GM12878 (cell line): ENCODE measurements around the gene PTGDR2. TPM values are rescaled to one million over a fixed set of nuclear protein-coding genes. Genes with fewer than 3 reads are reported as not detected.

ENCODE experiments used
- ATAC-seq: fragments of 200-7000 bp; cut with Tn5 transposase; 3 replicates; pipeline ENCODE4 v1.9.1; 2020; ENCODE audit warnings: mild to moderate bottlenecking, moderate library complexity
- BruUV-seq: library from RNA; stranded (reverse); fragments of 400-500 nt; replicated peaks from 2 replicates; lab custom pipeline; 2021; lab: Mats Ljungman, UMichigan
- CTCF ChIA-PET: fragments of 300-600 bp; sonication (Branson Sonifier 250); formaldehyde crosslinking; extraction: SDS; loops from one replicate; lab custom pipeline; 2021; ENCODE audit warnings: inconsistent platforms; lab: Yijun Ruan, JAX
- POLR2A ChIA-PET: fragments of 350-600 bp; formaldehyde crosslinking; extraction: SDS; loops from one replicate; lab custom pipeline; 2021; ENCODE audit warnings: inconsistent platforms; lab: Charles Lee
- RAD21 ChIA-PET: fragments of 300-600 bp; sonication (Branson Sonifier 250); formaldehyde crosslinking; loops from one replicate; lab custom pipeline; 2023; ENCODE audit warnings: antibody characterized with exemption; ENCODE audit not compliant: unreplicated experiment; lab: Charles Lee
- SMC1A ChIA-PET: fragments of 300-600 bp; sonication (Branson Sonifier 250); formaldehyde crosslinking; loops from one replicate; lab custom pipeline; 2023; ENCODE audit not compliant: unreplicated experiment, uncharacterized antibody; lab: Charles Lee
- DNase-seq: peaks from one replicate; pipeline ENCODE4 v3.0.0-alpha.2; 2011; ENCODE audit warnings: low read depth, low spot score
- FAIRE-seq: peaks from 3 replicates; lab custom pipeline; 2011; peaks lifted over from hg19 to GRCh38; lab: Jason Lieb, UNC
- H2AFZ ChIP-seq: 2 replicates; pipeline ENCODE4 v1.6.0; 2011; ENCODE audit warnings: low read depth, low read length, control low read depth; ENCODE audit not compliant: control insufficient read depth
- H3K27ac ChIP-seq: 2 replicates; pipeline ENCODE4 v1.5.1; 2011; ENCODE audit warnings: control low read depth; ENCODE audit not compliant: control insufficient read depth, insufficient read depth
- H3K27me3 ChIP-seq, 2 experiments: replicated peaks in 1 of 2; 2 replicates each; pipeline versions ENCODE4 v1.6.0 to v1.6.1; 2011; ENCODE audit warnings: low read length in 1 of 2; ENCODE audit not compliant: control insufficient read depth in 2 of 2, insufficient read depth in 2 of 2
- H3K36me3 ChIP-seq, 2 experiments: 2 replicates each; pipeline ENCODE4 v1.5.1; 2011; ENCODE audit warnings: low read length in 1 of 2; ENCODE audit not compliant: control insufficient read depth in 2 of 2, insufficient read depth in 2 of 2
- H3K4me1 ChIP-seq: 2 replicates; pipeline ENCODE4 v1.6.1; 2011; ENCODE audit warnings: mild to moderate bottlenecking, low read length, moderate library complexity, mixed read lengths; ENCODE audit not compliant: control insufficient read depth, insufficient read depth
- H3K4me2 ChIP-seq: 2 replicates; pipeline ENCODE4 v1.6.0; 2011; ENCODE audit warnings: control low read depth; ENCODE audit not compliant: control insufficient read depth, insufficient read depth
- H3K4me3 ChIP-seq: fragments of 200-600 bp; sonication (generic); 2 replicates; pipeline ENCODE4 v1.5.1; 2016
- H3K79me2 ChIP-seq: 2 replicates; pipeline ENCODE4 v1.6.0; 2011; ENCODE audit warnings: low read length; ENCODE audit not compliant: control insufficient read depth, insufficient read depth
- H3K9ac ChIP-seq: 2 replicates; pipeline ENCODE4 v1.8.0; 2011; ENCODE audit warnings: low read length, control low read depth, mixed read lengths; ENCODE audit not compliant: control insufficient read depth, insufficient read depth
- H3K9me3 ChIP-seq: replicated peaks from 3 replicates; pipeline ENCODE4 v1.5.1; 2011; ENCODE audit warnings: mild to moderate bottlenecking, low read length; ENCODE audit not compliant: control insufficient read depth, insufficient read depth
- H4K20me1 ChIP-seq: 2 replicates; pipeline ENCODE4 v1.6.0; 2011; ENCODE audit not compliant: control insufficient read depth, insufficient read depth
- CEBPB ChIP-seq, 2 experiments: fragments of 150-350 bp in 1 of 2; IDR thresholded peaks; 2 replicates each; pipeline ENCODE4 v1.6.1; 2012 to 2014; ENCODE audit warnings: low read depth in 2 of 2, low read length in 2 of 2, borderline replicate concordance in 1 of 2, inconsistent platforms in 1 of 2
- CTCF ChIP-seq, 3 experiments: IDR thresholded peaks in 2 of 3; conservative IDR thresholded peaks in 1 of 3; 2 replicates each; pipeline ENCODE4 v1.5.1; 2011; ENCODE audit warnings: low read depth in 3 of 3, low read length in 3 of 3, mild to moderate bottlenecking in 3 of 3, control low read depth in 2 of 3, moderate library complexity in 2 of 3, inconsistent platforms in 1 of 3, mixed read lengths in 1 of 3; ENCODE audit not compliant: control insufficient read depth in 2 of 3, insufficient read depth in 1 of 3; ENCODE audit errors: extremely low read depth in 1 of 3
- EP300 ChIP-seq, 2 experiments: fragments of 150-350 bp in 1 of 2; IDR thresholded peaks; 2 replicates each; pipeline ENCODE4 v1.6.1; 2011 to 2012; ENCODE audit warnings: low read depth in 2 of 2, low read length in 2 of 2, borderline replicate concordance in 1 of 2, improper control_type of control experiment in 1 of 2, inconsistent platforms in 1 of 2; ENCODE audit not compliant: control insufficient read depth in 1 of 2
- HDAC2 ChIP-seq: fragments of 200-600 bp; sonication (generic); IDR thresholded peaks from 2 replicates; pipeline ENCODE4 v1.6.1; 2017
- NR2F1 ChIP-seq: fragments of 450-650 bp; conservative IDR thresholded peaks from 2 replicates; pipeline ENCODE4 v1.6.1; 2017; ENCODE audit warnings: mild to moderate bottlenecking
- PAX8 ChIP-seq: fragments of 450-650 bp; IDR thresholded peaks from 2 replicates; pipeline ENCODE4 v1.6.1; 2017; ENCODE audit warnings: mild to moderate bottlenecking, moderate library complexity
- SMAD5 ChIP-seq: IDR thresholded peaks from 2 replicates; pipeline ENCODE4 v1.6.1; 2016; ENCODE audit warnings: antibody characterized with exemption, low read depth
- SPI1 ChIP-seq: IDR thresholded peaks from 2 replicates; pipeline ENCODE4 v1.6.1; 2011; ENCODE audit warnings: low read depth, mild to moderate bottlenecking, low read length, moderate library complexity, borderline replicate concordance; ENCODE audit not compliant: insufficient read depth
- SREBF2 ChIP-seq: IDR thresholded peaks from 2 replicates; pipeline ENCODE4 v1.6.1; 2012; ENCODE audit warnings: mild to moderate bottlenecking, low read length
- WRNIP1 ChIP-seq: IDR thresholded peaks from 2 replicates; pipeline ENCODE4 v1.6.1; 2011; ENCODE audit warnings: low read depth, low read length, improper control_type of control experiment, borderline replicate concordance
- WGBS: methylation state at CpG from one replicate; pipeline ENCODE4 v1.1.6; 2016; ENCODE audit warnings: low lambda C conversion rate; ENCODE audit not compliant: insufficient replicate concordance, insufficient coverage; ENCODE audit errors: missing lambda C conversion rate; 5-methylcytosine and 5-hydroxymethylcytosine counted together
- in situ Hi-C: fragments of 300-500 bp; cut with MboI; formaldehyde crosslinking; loops from 9 replicates; pipeline ENCODE4 v1.14.3; 2018; ENCODE audit warnings: mixed read lengths
- intact Hi-C: fragments of 100-400 bp; cut with micrococcal nuclease; formaldehyde crosslinking; loops from one replicate; pipeline ENCODE4 v1.14.2; 2022; ENCODE audit not compliant: unreplicated experiment
- polyA plus RNA-seq, 11 experiments: library from polyadenylated mRNA; depleted of rRNA in 4 of 11; unstranded in 6 of 11; stranded (reverse) in 5 of 11; fragments of >200 nt; fragmentation: Nextera tagmentation in 4 of 11; fragmentation: Illumina TruSeq in 1 of 11; extraction: Ambion mirVana in 4 of 11; extraction: Trizol in 1 of 11; gene quantifications; 1 replicate in 1 of 11; 2 replicates in 10 of 11; pipeline versions ENCODE4 v1.2.1 to v1.2.3, GENCODE V29; 2011 to 2016; ENCODE audit warnings: inconsistent platforms in 2 of 11, missing spikeins in 2 of 11, low read depth in 1 of 11
- total RNA-seq, 4 experiments: library from RNA; depleted of rRNA in 3 of 4; stranded (reverse); fragments of >200 nt in 3 of 4; fragmentation: Illumina TruSeq in 1 of 4; extraction: Trizol in 1 of 4; gene quantifications; 2 replicates each; pipeline versions ENCODE4 v1.2.1 to v1.2.3, GENCODE V29; 2013 to 2021
- TF ChIP-seq, protein P1 (sequence below): fragments of 450-650 bp; IDR thresholded peaks from 2 replicates; pipeline ENCODE4 v1.6.1; 2014; ENCODE audit warnings: mild to moderate bottlenecking
- TF ChIP-seq, protein P2 (sequence below): fragments of 450-650 bp; IDR thresholded peaks from 2 replicates; pipeline ENCODE4 v1.6.1; 2016; ENCODE audit warnings: mild to moderate bottlenecking
- TF ChIP-seq, protein P3 (sequence below): fragments of 450-650 bp; IDR thresholded peaks from 2 replicates; pipeline ENCODE4 v1.6.1; 2018; ENCODE audit warnings: mild to moderate bottlenecking, low read depth, moderate library complexity; ENCODE audit not compliant: partially characterized antibody

PTGDR2 gene
- total and polyA plus RNA-seq, 10 of the 15 experiments (the other 5 are each of a cell fraction or from before 2014, with no cell fraction given): 0.01 to 0.28 (median 0.15) TPM; not detected in 6

DNA sequence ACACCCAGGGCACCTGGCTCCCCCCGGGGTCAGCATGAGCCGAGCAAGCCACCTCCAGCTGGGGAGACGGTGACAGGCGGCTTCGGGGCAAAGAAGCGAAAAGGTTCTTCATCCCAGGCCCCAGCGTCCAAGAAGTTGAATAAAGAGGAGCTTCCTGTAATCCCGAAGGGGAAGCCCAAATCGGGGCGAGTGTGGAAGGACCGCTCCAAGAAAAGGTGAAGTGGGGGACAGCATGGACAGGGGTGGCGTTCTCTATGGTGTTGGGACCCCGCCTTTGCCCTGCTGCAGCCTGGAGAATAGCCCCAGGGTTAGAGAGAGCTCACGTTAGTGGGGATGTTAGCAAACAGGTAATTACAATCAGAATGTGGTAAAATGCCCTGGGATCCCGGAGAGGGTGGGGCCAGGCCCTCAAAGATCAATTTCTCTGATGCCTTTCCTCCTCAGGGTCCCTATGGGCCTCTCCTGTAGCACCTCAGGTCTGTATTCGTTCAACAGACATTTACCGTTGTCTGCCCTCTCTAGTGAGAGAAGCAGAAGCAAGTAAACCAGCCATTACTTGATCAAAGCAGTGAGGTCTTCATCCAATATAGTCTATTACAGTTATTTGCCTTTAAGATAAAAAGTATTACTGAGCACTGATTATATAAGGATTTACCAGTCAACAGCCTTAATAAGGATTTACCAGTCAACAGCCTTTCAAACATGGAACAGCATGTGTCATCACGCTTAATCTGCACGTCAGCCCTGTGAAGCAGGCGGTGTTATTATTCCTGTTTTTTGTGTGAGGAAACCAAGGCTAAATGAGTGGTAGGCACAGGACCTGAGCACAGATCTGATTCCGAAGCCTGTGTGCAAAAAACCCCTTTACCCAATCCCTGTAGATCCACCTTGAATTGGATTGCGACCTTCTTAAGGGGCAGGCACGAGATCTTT is 12.8 kb downstream of the PTGDR2 start:
- Histone ChIP-seq H4K20me1 (no peaks in the 10 kb centered on the region), H3K4me2 (peak overlapping the region; percentile 92), H3K27me3 (no peaks in the 10 kb centered on the region), H3K36me3 (peaks cover 0 to 4% of the 10 kb centered on the region in 2 experiments; a peak in 3 of 4 replicates), H3K27ac (peak overlapping the region; percentile 72), H3K79me2 (peaks cover 48% of the 10 kb centered on the region), H3K4me3 (peak overlapping the region; percentile 92), H3K4me1 (peaks cover 4% of the 10 kb centered on the region), H2AFZ (no peak overlapping the region), H3K9ac (peak overlapping the region; percentile 86), H3K9me3 (no peaks in the 10 kb centered on the region)
- in situ Hi-C loops (no loop called here), intact Hi-C loops (loop anchor here (10.0 kb wide), 1 partner anchor 112 kb away; the partner anchor contains the start of gene SLC15A3)
- BruUV-seq: no TSS peak
- 13% methylated on average over 23 of the region's 23 CpGs for WGBS
- DNase-seq (no peak), FAIRE-seq (no peak), ATAC-seq (peak; percentile 28)
- ChIA-PET POLR2A (interaction anchor here (0.5 to 1.1 kb wide), 2 partner anchors 63 to 404 kb away, joined by 4 read pairs; no protein-coding TSS in a partner anchor), SMC1A (interaction anchor here (1.0 to 2.0 kb wide), 6 partner anchors 12 to 102 kb away, joined by 3 to 6 read pairs (median 3); partner anchors contain the start of gene MS4A15), RAD21 (interaction anchor here (0.6 to 2.0 kb wide), 3 partner anchors 11 to 81 kb away, joined by 3 to 9 read pairs (median 4); no protein-coding TSS in a partner anchor), CTCF (interaction anchor here (0.6 to 2.0 kb wide), 9 partner anchors 12 to 493 kb away, joined by 3 to 13 read pairs (median 4); no protein-coding TSS in a partner anchor)
- TF ChIP-seq CTCF (IDR thresholded peaks at IDR 0.05 in 2 of 3, conservative IDR thresholded peaks at IDR 0.05 in 1 of 3; ENCODE audit: control insufficient read depth in 2 of 3, extremely low read depth in 1 of 3, insufficient read depth in 1 of 3, low read depth in 3 of 3, low read length in 3 of 3) (no peak), PAX8 (no peak), SMAD5 (no peak), HDAC2 (no peak), CEBPB (IDR thresholded peaks at IDR 0.05; ENCODE audit: borderline replicate concordance in 1 of 2, low read depth in 2 of 2, low read length in 2 of 2) (no peak), NR2F1 (no peak), SPI1 (no peak), WRNIP1 (no peak), EP300 (IDR thresholded peaks at IDR 0.05; ENCODE audit: borderline replicate concordance in 1 of 2, control insufficient read depth in 1 of 2, low read depth in 2 of 2, low read length in 2 of 2) (no peak), SREBF2 (no peak)
- TF ChIP-seq, protein P1, sequence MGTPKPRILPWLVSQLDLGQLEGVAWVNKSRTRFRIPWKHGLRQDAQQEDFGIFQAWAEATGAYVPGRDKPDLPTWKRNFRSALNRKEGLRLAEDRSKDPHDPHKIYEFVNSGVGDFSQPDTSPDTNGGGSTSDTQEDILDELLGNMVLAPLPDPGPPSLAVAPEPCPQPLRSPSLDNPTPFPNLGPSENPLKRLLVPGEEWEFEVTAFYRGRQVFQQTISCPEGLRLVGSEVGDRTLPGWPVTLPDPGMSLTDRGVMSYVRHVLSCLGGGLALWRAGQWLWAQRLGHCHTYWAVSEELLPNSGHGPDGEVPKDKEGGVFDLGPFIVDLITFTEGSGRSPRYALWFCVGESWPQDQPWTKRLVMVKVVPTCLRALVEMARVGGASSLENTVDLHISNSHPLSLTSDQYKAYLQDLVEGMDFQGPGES: no peak
- TF ChIP-seq, protein P2, sequence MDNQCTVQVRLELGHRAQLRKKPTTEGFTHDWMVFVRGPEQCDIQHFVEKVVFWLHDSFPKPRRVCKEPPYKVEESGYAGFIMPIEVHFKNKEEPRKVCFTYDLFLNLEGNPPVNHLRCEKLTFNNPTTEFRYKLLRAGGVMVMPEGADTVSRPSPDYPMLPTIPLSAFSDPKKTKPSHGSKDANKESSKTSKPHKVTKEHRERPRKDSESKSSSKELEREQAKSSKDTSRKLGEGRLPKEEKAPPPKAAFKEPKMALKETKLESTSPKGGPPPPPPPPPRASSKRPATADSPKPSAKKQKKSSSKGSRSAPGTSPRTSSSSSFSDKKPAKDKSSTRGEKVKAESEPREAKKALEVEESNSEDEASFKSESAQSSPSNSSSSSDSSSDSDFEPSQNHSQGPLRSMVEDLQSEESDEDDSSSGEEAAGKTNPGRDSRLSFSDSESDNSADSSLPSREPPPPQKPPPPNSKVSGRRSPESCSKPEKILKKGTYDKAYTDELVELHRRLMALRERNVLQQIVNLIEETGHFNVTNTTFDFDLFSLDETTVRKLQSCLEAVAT: no peak
- TF ChIP-seq, protein P3, sequence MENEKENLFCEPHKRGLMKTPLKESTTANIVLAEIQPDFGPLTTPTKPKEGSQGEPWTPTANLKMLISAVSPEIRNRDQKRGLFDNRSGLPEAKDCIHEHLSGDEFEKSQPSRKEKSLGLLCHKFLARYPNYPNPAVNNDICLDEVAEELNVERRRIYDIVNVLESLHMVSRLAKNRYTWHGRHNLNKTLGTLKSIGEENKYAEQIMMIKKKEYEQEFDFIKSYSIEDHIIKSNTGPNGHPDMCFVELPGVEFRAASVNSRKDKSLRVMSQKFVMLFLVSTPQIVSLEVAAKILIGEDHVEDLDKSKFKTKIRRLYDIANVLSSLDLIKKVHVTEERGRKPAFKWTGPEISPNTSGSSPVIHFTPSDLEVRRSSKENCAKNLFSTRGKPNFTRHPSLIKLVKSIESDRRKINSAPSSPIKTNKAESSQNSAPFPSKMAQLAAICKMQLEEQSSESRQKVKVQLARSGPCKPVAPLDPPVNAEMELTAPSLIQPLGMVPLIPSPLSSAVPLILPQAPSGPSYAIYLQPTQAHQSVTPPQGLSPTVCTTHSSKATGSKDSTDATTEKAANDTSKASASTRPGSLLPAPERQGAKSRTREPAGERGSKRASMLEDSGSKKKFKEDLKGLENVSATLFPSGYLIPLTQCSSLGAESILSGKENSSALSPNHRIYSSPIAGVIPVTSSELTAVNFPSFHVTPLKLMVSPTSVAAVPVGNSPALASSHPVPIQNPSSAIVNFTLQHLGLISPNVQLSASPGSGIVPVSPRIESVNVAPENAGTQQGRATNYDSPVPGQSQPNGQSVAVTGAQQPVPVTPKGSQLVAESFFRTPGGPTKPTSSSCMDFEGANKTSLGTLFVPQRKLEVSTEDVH: no peak
